SHP77 treated with DMSO at 0.1 percent for 48 hours (cell line): Measurements from ENCODE around the gene AMIGO3.

ENCODE experiments used
- DNase-seq: peaks from one replicate; lab custom pipeline; 2025; lab: John Stamatoyannopoulos, UW

The AMIGO3 gene

GRCh38 chr3:49668861-49669260, 50.6 kb downstream of the AMIGO3 start:
- no peak for DNase-seq

- DNase-seq = no peak
These were observed 51.1 kb downstream of the AMIGO3 start for GRCh38 chr3:49668414-49668797.

GRCh38 chr3:49667701-49668413, 51.6 kb downstream of the AMIGO3 start:
- no peak for DNase-seq
